GM18498 (cell line): Measurements from ENCODE around the gene ASPRV1.
"Not testable (repeated sequence)": the region's sequence is repeated elsewhere in the genome, so short reads cannot be mapped to it uniquely, and the experiment has no call there.

Source experiments
- ATAC-seq: cut with Tn5 transposase; IDR thresholded peaks from one replicate; pipeline ENCODE4 v1.9.1; 2021; ENCODE audit warnings: mild to moderate bottlenecking, moderate library complexity; ENCODE audit not compliant: unreplicated experiment

Gene ASPRV1

DNA sequence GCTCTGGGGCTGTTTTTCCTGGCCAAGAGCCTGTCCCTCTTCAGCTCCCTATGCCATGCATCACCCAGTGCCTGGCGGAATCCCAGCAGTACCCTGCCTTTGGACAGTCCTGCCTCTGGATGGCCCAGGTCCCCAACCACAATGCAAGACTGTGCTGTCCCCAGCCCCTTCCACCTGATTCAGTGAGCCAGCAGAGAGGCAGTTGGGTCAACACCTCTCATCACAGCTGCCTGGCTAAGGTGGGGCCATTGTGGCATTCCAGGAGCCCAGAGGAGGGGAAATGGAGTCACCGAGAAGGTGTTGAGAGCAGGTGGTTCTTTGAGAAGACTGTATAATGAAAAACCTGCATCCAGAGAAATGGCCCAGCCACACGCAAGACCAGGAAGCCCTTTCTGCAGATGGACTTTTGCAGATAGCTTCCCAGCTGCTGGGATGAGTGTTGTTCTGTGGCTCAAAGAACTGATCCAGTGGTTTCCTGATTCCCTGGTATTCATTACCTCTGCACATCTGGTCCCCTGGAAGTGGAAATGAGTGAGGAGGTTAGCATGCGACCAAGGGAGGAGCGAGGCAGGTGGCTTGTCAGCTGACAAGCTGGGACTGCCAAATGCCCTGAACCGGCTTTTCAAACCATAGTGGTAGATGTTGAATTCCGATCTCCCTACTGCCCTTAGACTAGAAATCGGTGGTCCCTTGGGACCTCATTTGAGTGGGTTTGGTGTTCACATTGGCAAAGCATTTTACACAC, 1.7 kb upstream of the ASPRV1 start:
- ATAC-seq, result no peak

DNA sequence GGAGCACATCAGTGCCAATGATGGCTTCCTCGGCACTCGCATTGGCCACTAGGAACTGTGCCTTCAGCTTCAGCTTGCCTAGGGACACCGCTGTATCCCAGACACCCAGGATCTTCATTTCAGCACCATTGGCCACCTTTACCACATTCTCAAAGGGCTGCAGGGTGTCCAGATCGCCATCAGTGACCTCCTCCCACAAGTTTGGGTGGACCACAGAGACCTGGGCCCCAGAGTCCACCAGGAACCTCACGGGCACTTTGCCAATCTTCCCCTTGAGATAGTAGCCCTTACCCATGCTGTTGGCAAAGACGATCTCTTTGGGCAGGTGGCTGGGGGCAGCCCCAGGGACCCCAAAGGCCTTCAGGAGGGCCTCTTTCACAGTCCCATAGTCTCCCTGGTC, 610 bp downstream of the ASPRV1 start:
- no peak for ATAC-seq

DNA sequence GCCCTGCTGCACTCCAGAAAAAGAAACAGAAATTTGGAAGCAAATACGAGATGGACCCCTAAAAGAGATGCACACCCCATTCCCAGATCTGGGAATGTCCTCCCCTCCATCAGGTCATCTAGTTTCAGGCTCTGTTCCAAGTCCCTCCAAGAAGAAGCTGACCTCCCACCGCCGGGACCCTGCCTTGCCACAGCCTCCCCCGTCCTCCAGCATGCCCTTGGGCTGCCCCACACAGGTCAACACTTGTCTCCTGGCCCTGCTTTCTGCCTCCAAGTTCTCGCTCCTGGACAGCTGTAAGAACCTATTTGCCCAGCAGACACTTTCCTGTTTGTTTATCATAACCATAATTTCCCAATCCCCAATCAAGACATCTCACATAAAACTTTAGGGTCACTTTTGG, 2.0 kb downstream of the ASPRV1 start:
- no peak for ATAC-seq

DNA sequence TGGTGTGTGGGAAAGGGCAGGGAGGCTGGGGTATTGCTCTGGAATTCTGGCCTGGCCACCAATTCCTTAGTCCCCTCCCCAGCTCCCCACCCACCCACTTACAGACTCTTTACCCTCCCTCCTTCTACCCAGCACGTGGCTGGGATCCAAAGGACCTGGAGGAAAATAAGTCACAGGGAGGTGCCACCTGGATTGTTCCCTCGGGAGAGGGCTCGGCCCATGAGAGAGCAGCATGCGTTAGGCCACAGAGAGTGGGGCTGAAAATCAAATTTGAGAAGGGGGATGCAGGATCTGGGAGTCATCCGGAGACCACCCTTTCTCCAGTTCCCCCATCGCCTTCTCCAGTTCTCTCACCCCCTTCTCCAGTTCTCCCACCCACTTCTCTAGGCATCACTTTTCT, 3.0 kb downstream of the ASPRV1 start:
- no peak for ATAC-seq

DNA sequence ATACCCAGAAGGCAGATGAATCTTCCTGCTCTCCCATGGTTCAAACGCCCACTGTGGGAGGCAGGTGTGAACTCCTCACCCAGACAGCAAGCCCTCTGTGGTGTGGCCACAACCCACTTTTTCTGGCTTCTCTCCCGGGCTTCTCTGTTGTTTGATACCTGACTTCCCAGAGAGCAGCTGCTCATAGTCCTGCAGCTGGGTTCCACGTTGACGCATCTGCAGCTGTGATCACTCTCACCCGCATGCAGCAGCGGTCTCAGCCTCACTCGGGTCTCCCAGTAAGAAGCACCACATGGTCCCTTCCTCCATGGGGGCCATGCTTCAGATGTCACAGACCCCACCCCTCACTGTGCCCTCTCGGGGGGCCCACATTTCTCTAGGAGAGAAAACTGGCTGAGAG, 3.5 kb downstream of the ASPRV1 start:
- no peak for ATAC-seq

DNA sequence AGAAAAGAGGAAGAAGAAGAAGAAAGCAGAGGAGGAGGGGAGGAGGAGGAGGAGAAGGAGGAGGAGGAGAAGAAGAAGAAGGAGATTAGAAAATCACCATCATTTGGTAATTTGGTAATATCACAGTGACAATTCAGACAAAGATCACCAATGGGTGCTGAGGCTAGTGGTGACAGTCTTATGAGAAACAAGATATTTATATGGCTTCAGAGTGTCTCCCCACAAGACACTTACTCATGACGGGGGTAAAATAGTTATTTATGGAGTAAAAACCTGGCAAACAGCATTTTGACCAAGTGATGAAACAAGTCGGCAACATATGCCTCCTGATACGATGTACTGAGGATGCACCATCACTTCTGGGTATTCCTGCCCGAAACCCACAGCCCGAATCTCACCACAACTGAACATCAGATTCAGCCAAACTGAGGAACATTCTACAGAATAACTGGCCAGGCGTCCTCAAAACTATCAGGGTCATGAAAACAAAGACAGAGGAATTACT, 4.9 kb downstream of the ASPRV1 start:
- ATAC-seq, result no peak

DNA sequence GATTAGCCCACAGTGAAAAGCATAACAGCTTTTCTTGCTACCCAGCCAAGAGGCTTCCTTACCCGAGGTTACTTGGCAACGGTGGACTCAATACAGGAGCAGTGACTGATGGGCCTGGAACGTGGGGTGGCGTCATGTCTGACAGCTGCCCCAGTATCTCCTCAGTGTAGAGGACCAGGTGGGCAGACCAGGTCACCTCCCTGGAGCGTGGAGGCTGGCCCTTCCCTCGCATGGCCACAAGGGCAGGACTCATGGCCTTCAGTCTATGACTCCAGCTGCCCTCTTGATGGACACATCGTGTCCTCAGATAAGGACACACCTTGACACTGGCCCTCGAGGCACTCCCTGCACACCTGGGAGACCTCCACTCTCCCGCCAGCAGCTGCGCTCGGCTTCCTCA, 6.4 kb downstream of the ASPRV1 start:
- no peak for ATAC-seq

DNA sequence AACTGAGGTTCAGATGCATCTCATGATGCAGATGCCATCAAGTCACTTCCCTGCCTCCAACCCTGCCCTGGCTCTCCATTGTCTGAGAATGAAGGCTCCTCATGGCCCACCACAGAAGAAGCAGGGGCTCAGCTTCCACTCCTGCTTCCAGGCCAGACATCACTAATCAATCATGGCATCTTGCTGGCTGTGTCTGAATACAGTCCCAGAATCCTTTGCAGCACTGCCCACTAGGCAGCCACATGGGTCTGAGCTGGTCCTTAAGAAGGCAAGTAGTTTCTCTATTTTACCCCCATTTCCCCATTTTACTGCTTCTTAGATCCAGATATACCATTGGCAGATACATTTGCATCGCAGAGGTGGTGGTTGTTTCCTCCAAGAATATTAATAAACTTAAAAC, 7.3 kb downstream of the ASPRV1 start:
- ATAC-seq, result no peak

DNA sequence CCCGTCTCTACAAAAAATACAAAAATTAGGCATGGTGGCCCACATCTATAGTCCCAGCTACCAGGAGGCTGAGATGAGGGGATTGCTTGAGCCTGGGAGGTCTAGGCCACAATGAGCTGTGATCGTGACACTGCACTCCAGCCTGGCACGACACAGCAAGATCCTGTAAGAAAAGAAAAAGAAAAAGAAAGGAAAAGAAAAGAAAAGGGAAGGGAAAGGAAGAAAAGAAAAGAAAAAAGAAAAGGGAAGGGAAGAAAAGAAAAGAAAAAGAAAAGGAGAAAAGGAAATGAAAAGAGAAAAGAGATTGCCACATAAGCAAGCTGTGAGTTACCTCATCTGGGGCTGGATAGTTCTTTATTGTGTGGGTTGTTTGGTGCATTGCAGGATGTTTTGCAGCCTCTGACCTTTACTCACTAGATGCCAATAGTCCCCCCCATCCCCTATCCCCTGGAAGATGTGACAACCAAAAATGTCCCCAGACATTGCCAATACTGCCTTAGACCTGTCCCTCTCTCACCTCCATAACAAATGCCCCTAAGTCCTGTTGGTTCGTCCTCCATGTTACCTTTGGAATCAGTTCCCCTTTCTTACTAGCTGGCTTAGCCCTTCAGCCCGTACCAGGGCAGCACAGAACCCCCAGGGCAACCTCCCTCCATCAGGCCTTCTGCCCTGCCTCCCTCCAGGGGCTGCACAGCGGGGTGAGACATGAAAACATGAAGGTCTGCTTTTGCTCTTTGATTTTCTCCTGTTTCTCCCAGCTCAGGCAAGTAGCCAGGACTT, 8.9 kb downstream of the ASPRV1 start:
- ATAC-seq, result no peak

DNA sequence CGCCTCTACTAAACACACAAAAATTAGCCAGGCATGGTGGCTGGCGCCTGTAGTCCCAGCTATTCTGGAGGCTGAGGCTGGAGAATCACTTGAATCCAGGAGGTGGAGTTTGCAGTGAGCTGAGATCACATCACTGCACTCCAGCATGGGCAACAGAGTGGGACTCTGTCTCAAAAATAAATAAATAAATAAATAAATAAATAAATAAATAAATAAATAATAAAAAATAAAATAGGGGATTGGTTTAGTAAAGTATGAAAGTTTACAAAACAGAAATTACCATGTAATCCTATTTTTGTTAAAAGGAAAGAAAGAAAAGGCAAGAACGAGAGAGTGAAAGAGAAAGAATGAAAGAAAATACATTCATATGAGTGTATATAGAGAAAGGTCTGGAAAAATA, 10.8 kb downstream of the ASPRV1 start:
- ATAC-seq, result not testable (repeated sequence)

DNA sequence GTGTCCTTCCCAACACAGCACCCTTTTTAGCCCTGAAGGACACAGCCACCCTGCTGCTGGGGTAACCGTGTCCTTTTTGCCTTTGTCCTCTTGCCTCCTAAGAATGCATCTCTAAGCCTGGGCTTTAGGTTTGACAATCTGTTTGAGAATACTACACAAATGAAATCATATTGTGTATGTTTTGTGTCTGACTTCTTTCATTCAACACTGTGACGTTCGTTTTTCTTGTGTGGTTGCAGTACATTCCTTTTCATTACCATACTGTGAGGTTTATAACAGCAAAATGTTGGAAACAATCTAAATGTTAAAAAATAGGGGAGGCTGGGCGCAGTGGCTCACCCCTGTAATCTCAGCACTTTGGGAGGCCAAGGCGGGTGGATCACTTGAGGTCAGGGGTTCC, 11.2 kb downstream of the ASPRV1 start:
- ATAC-seq, result no peak

DNA sequence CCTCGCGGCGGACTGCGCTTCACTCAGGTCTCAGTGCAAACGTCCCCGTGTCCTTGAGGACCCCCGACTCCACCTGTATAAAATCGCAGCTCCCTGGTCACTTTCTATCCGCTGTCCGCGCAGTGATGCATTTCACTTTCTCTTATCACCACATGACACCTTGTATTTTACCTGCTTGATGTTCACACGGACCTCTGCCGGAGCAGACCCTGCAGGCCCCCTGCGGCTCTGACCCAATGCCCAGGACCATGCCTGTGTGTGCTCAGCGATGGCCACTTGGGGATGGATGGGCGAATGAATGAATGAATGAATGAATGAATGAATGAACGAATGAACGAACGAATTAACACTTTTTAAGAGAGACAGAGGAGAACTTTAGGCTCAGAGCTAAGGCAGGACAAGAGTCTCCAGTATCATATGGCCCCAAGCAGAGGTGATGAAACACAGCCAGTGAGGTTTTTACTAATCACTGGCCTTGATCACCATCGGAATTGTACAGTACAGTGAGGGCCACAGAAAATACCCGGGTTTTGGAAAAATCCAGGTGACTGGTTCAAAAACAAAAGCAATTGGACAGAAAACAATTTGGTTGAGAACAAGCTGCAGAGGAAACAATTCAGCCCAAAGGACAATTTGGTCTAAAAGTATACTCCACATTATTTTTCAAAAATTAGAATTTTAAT, 12.3 kb downstream of the ASPRV1 start:
- ATAC-seq, result no peak

DNA sequence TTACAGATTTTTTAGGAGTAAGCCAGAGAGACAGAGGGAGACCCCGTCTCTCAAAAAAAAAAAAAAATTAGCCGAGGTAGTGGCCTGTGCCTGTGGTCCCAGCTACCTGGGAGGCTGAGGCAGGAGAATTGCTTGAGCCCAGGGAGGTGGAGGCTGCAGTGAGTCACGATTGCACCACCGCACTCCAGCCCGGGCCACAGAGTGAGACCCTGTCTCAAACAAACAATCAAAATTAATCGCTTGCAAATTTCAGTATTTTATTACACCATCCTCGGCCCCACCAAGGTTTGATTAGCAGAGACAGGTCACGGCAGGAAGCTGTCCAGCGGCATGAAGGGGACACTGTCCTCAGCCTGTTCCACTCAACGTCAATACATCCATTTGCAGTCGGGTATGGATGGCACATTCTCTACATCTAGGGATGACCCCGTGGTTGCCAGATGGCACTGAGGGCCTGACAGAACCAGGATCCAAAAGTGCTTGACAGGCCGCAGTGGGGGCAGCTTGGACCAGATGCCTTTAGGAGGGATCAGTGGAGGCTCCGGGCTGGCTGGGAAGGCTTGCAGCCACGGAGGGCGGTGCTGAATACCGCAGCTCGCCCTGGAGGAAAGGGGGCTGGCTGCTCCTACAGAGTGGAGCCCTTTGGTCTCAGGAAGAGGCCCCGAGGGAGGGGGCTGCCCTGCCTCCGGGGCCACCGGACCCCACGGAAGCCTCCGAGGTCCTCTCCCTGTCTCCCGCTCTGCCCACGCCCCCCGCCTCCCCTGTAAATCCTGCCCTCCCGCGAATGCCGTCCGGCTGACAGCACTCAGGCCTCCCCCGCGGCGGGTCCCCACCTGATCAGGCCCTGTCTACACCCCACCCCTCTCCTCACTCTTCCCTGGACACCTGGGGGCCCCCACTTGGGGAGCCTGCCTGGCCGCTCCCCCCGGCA, 13.1 kb downstream of the ASPRV1 start:
- ATAC-seq, result no peak

DNA sequence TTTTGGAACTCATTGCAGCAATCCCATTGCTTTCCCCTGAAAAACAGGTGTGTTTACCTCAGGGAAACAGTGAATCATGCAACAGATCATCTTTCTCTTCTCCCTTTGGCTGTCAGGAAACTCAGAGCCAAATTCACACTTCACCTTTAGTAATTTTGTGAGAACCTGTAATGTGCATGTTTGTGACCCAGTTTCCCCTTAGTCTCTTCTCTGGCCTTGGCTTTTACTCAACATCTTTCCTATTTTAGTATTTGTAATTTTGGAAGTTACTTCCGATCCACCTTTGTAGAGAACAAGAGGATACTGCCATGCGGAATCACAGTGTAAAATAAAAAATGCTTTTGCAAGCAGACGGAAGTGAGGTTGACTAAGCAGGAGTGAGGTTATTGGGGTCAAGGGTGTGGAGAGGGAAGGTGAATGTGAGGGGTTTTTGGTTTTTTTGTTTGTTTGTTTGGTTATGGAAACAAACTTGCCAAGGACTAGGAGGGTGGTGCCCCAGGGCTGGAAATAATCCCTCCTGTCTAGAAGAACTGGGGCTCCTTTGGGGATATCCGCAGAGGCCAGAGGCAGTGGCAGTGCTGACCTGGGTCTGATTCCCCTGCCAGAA, 14.0 kb downstream of the ASPRV1 start:
- ATAC-seq, result no peak

DNA sequence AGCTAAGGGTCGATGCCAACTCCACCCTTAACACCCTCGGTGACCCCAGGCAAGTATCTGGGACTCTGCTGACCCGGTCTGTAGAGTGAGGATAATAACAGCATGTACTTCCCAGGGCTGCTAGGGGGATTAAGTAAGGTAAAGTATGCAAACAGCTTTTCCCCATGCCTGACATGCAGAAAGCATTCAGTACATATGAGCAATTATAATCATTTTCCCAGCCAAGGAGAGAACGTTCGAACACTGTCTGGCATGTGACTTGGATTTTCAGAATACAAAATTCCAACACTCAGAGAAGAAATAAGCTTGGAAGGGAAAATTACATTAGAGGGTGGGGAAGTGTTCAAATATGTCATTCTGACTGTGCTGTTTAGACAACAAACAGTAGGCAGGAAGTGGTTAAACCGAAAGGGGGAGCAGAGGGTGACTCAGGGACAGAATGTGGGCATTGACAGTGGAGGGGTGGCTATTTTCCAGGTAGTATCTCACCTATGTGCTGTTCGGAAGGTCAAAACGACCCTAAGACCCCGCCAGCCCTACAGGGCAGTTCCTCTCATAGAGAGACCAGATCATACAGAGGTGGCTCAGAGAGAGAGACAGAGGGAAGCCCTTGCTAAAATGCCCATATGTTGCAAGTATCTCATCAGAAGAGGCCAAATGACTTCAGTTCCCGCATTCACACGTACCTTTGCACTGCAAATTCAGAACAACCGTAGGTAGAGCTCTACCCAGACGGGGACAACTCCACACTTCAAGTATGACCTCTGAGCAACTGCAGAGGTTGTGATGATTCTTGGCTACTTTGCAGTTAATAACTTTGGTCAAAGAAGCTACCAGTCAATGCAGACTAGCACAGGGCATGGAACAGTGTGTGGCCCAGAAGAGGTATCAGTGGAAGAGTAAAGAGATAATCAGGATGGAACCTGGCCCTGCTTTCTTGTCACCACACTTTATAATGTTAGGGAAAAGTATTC, 14.8 kb downstream of the ASPRV1 start:
- peak; percentile 79 for ATAC-seq

DNA sequence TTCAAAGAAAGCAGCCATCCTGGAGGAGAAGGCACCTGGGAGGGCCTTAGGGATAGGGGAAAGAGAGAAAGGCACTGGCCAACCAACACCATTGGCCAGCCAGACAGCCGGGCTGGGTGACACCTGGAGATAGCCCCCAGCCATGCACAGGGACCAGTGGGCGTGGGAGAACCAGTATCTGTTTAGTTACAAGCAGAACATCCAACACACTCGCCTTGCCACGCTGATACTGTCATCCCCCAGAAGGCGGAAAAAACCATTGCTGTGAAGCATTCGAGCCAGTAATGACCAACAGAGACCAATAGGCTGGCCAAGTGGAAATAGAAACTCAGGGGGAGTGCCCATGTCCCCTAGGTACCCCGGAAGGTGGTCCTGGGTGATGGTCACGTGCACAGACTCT, 15.5 kb downstream of the ASPRV1 start:
- no peak for ATAC-seq

DNA sequence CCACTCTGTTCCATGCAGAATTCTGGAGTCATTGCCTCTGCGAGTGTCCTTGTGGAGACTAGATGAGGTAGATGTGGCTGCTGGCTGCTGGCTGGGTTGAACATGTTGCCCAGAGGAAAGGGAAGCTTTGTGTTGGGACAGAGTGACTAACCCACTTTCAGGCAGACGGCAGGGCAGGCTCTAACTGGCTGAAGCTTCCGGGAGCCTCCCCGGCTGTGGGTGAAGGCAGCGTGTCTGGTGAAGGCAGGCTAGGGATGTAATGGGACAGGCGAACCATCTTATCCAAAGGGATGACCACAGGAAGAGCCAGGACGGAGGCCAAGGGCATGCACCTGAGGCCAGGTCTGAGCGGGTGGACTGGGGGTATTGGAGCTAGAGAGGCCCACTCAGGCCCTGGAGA, 16.0 kb downstream of the ASPRV1 start:
- ATAC-seq, result no peak

DNA sequence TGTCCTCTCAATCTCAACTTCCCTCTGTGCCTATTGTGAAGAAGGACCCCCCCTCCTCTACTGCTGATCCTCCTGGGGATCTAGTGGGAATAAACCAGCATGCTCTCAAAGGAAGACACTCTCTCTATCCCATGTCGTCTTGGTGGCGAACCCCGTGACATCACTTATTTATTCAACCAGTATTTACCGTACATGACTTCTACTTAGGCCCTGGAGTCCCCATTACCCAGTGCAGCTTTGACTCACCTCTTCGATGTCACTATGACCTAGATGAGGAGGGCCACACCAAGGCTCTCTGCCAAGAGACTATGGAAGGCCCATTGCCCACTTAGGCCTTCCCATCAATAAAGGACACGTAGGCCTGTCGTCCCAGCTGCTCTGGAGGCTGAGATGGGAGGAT, 16.7 kb downstream of the ASPRV1 start:
- ATAC-seq, result no peak
